ENCODE data around the gene JMJD6. TPM values are rescaled to one million over a fixed set of nuclear protein-coding genes. Genes with fewer than 3 reads are reported as not detected.
A peak's percentile ranks its signal among the peaks of the same experiment; 100 is the strongest.
"Not testable (repeated sequence)": the region's sequence is repeated elsewhere in the genome, so short reads cannot be mapped to it uniquely, and the experiment has no call there.

Gene JMJD6
- polyA plus RNA-seq, 1 experiment, result 17.2 TPM

DNA sequence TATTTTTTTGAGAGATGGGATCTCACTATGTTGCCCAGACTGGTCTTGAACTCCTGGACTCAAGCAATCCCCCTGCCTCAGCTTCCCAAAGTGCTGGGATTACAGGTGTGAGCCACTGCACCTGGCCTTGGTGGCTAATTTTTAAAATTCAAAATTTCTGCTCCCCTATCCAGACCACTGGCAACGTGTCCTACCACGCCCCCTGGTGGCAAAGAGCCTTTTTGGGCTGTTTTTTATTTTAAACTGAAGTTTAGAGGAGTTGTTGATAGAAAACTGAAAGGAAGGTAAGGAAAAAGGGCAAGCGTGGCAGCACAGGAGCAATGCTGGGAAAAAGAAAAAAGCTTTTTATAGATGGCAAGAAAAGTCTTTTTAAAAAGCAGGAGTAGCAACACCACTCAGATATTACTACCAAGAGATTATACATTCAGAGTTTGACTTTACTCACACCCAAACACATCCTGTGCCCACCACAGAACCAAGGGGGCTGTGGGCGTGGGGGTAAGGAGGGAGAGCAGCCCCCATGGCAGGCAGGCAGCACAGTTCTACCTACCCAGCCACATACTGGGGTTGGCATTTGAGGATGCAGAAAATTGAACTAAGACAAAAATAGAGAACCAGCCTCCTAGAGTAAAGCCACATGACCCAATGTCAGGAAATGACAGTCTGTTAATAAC lies 11.4 kb downstream of the JMJD6 start:
- ChIA-PET POLR2A (no interaction called here), CTCF (interaction anchor here (0.9 to 3.5 kb wide), 7 partner anchors 11 to 156 kb away, joined by 3 to 25 read pairs (median 5); partner anchors contain the start of genes JMJD6 and METTL23)
- H3K36me3 ChIP-seq (ENCODE audit: control insufficient read depth, insufficient read depth, low read length), result peaks cover 18% of the 10 kb centered on the region
- peak; percentile 81 for TF ChIP-seq CTCF (IDR thresholded peaks at IDR 0.05; ENCODE audit: insufficient read depth, low read depth, low read length)
- no peak for DNase-seq (ENCODE audit: low read depth)
- no peaks in the 10 kb centered on the region for H3K27me3 ChIP-seq (ENCODE audit: control insufficient read depth, insufficient read depth, low read length)
- H3K4me3 ChIP-seq (ENCODE audit: low read depth, low read length), result no peak overlapping the region

GRCh38 chr17:76714336-76714735 lies 12.1 kb downstream of the JMJD6 start:
- ChIA-PET POLR2A (no interaction called here), CTCF (interaction anchor here (0.9 to 3.5 kb wide), 10 partner anchors 11 to 191 kb away, joined by 3 to 23 read pairs (median 5); partner anchors contain the start of genes JMJD6 and SRSF2)
- peaks cover 18% of the 10 kb centered on the region for H3K36me3 ChIP-seq (ENCODE audit: control insufficient read depth, insufficient read depth, low read length)

DNA sequence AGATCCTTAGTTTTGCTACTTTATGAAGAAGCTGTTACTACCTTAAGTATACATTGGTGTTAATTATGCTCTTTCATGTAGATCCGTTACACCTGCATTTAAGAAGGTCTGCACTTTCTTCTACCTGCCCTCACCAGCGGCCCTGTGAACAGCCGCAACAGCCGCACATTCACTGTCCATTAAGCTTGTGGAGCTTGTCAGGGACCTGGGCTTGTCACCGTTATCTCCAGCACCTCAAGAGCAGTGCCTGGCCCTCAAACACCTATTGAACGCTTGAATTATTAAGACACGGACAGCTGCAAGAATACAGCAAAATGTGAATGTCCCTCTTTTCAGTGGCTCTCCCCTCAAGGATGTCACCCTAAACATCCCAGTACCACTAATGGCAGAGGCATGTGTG lies 12.6 kb downstream of the JMJD6 start:
- no peak for DNase-seq (ENCODE audit: low read depth)
- Histone ChIP-seq H3K27me3 (ENCODE audit: control insufficient read depth, insufficient read depth, low read length) (no peaks in the 10 kb centered on the region), H3K36me3 (ENCODE audit: control insufficient read depth, insufficient read depth, low read length) (peaks cover 17% of the 10 kb centered on the region), H3K4me3 (ENCODE audit: low read depth, low read length) (no peak overlapping the region)
- no peak for TF ChIP-seq CTCF (IDR thresholded peaks at IDR 0.05; ENCODE audit: insufficient read depth, low read depth, low read length)
- POLR2A ChIA-PET, result no interaction called here
- CTCF ChIA-PET, result interaction anchor here (0.7 to 3.5 kb wide), 11 partner anchors 12 to 190 kb away, joined by 3 to 23 read pairs (median 5); partner anchors contain the start of genes JMJD6 and SRSF2

More at GRCh38 chr17:76714336-76714735, 12.1 kb downstream of the JMJD6 start:
- no peak for TF ChIP-seq CTCF (IDR thresholded peaks at IDR 0.05; ENCODE audit: insufficient read depth, low read depth, low read length)
- no peak for DNase-seq (ENCODE audit: low read depth)
- Histone ChIP-seq H3K27me3 (ENCODE audit: control insufficient read depth, insufficient read depth, low read length) (no peaks in the 10 kb centered on the region), H3K4me3 (ENCODE audit: low read depth, low read length) (no peak overlapping the region)

GRCh38 chr17:76712321-76712720 lies 14.1 kb downstream of the JMJD6 start:
- POLR2A ChIA-PET; H3K4me3 ChIP-seq (ENCODE audit: low read depth, low read length); H3K27me3 ChIP-seq (ENCODE audit: control insufficient read depth, insufficient read depth, low read length); DNase-seq (ENCODE audit: low read depth): not testable (repeated sequence)
- CTCF ChIA-PET, result interaction anchor here (1.4 to 3.5 kb wide), 2 partner anchors 15 to 31 kb away, joined by 3 to 20 read pairs; no protein-coding TSS in a partner anchor
- peaks cover 11% of the 10 kb centered on the region for H3K36me3 ChIP-seq (ENCODE audit: control insufficient read depth, insufficient read depth, low read length)

DNA sequence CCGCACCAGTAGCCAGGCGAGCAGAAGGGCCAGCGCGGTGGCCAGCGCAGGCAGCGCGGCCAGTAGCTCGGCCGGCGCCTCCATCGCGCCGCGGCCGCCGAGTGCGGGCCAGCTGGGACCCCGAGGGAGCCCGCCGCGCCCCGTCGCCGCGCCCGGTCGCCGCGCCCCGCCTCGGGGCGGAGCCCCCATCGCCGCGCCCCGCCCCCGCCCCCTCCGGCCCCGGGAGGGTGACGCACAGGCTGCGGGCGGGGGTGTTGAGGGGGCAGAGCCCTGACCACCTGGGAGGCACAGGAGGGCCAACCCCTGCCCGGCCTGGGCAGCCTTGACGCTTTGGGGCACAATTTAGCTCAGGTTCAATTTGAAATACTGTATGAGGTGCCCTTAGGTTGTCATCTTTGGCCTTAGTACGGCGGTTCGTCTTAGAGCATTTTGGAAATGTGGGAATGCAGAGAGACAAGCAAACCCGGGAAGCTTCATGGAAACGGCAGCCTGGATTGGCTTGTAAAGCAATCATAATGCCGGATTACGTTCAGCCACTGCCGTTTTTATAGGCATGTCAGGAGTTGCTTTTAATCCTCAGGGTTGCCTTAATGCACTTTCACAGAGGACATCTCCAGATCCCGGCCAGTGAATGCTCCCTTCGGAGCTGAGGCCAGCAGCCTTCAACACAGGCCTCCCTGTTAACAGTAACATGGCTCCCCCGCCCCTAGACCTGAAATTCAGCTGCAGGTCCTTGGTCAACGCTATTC lies 15.4 kb downstream of the JMJD6 start, which contains the start of gene MXRA7:
TSS of gene MXRA7 (minus strand) at position 103 of the 749 bp plus-strand sequence. CDS start at position 84, 19 bp downstream.
- POLR2A ChIA-PET, result no interaction called here
- Histone ChIP-seq H3K27me3 (ENCODE audit: control insufficient read depth, insufficient read depth, low read length) (no peaks in the 10 kb centered on the region), H3K36me3 (ENCODE audit: control insufficient read depth, insufficient read depth, low read length) (peaks cover 11% of the 10 kb centered on the region), H3K4me3 (ENCODE audit: low read depth, low read length) (peak within 1 kb of the TSS; percentile 84)
- no peak for TF ChIP-seq CTCF (IDR thresholded peaks at IDR 0.05; ENCODE audit: insufficient read depth, low read depth, low read length)
- no peak for DNase-seq (ENCODE audit: low read depth)
- CTCF ChIA-PET, result interaction anchor here (0.7 to 1.6 kb wide), 4 partner anchors 9 to 181 kb away, joined by 3 to 6 read pairs (median 3); no protein-coding TSS in a partner anchor

- POLR2A ChIA-PET, result interaction anchor here (1.2 kb wide), 1 partner anchor 9 kb away, joined by 6 read pairs; no protein-coding TSS in a partner anchor
- DNase-seq (ENCODE audit: low read depth), result not testable (repeated sequence)
- CTCF ChIA-PET, result interaction anchor here (0.7 to 2.7 kb wide), 4 partner anchors 8 to 180 kb away, joined by 3 to 18 read pairs (median 5); no protein-coding TSS in a partner anchor
Observed at GRCh38 chr17:76709951-76710862, 16.2 kb downstream of the JMJD6 start.

More at GRCh38 chr17:76709951-76710862, 16.2 kb downstream of the JMJD6 start:
- H3K36me3 ChIP-seq (ENCODE audit: control insufficient read depth, insufficient read depth, low read length); H3K27me3 ChIP-seq (ENCODE audit: control insufficient read depth, insufficient read depth, low read length): not testable (repeated sequence)
- H3K4me3 ChIP-seq (ENCODE audit: low read depth, low read length), result peak overlapping the region; percentile 84
